HT-29 (cell line): ENCODE results near the gene CDH4. TPM values are rescaled to one million over a fixed set of nuclear protein-coding genes. Genes with fewer than 3 reads are reported as not detected.

Source experiments
- DNase-seq: peaks from one replicate; pipeline ENCODE4 v3.0.0-alpha.2; 2015; ENCODE audit warnings: low spot score
- total RNA-seq: library from RNA; depleted of rRNA; stranded (reverse); fragments of >200 nt; shearing (Covaris generic); gene quantifications from 2 replicates; pipeline ENCODE4 v1.2.3, GENCODE V29; 2014

CDH4 gene
- total RNA-seq, 1 experiment from 2014 or later, result not detected

- no peak for DNase-seq
Measured at GRCh38 chr20:61908057-61909026, 656.3 kb downstream of the CDH4 start.

GRCh38 chr20:61909028-61909427 lies 657.0 kb downstream of the CDH4 start:
- DNase-seq, result no peak

GRCh38 chr20:61909821-61910220 lies 657.8 kb downstream of the CDH4 start:
- DNase-seq, result no peak

GRCh38 chr20:61911824-61912223 lies 659.8 kb downstream of the CDH4 start:
- DNase-seq, result no peak

- no peak for DNase-seq
Measured at GRCh38 chr20:61912665-61913422, 660.8 kb downstream of the CDH4 start.

- DNase-seq, result no peak
Measured at GRCh38 chr20:61913423-61914225, 661.6 kb downstream of the CDH4 start.

GRCh38 chr20:61915101-61915500 lies 663.0 kb downstream of the CDH4 start:
- no peak for DNase-seq

- no peak for DNase-seq
Measured at GRCh38 chr20:61916318-61916891, 664.3 kb downstream of the CDH4 start.

- no peak for DNase-seq
Measured at GRCh38 chr20:61917474-61918145, 665.5 kb downstream of the CDH4 start.

- no peak for DNase-seq
Measured at GRCh38 chr20:61918548-61918947, 666.5 kb downstream of the CDH4 start.

GRCh38 chr20:61919239-61919638 lies 667.2 kb downstream of the CDH4 start:
- no peak for DNase-seq

- no peak for DNase-seq
Measured at GRCh38 chr20:61919675-61920365, 667.8 kb downstream of the CDH4 start.

GRCh38 chr20:61922411-61922810 lies 670.4 kb downstream of the CDH4 start:
- no peak for DNase-seq

GRCh38 chr20:61922936-61923335 lies 670.9 kb downstream of the CDH4 start:
- DNase-seq, result no peak

- no peak for DNase-seq
Measured at GRCh38 chr20:61923371-61924166, 671.5 kb downstream of the CDH4 start.

GRCh38 chr20:61924211-61924857 lies 672.3 kb downstream of the CDH4 start:
- no peak for DNase-seq

GRCh38 chr20:61924858-61925554 lies 672.9 kb downstream of the CDH4 start:
- no peak for DNase-seq
